WTC11 (cell line): ENCODE measurements around the gene ATXN7. TPM values are rescaled to one million over a fixed set of nuclear protein-coding genes. Genes with fewer than 3 reads are reported as not detected.
A peak's percentile ranks its signal among the peaks of the same experiment; 100 is the strongest.

Experiments
- ATAC-seq: fragments of 200-7000 bp; cut with Tn5 transposase; 2 replicates; pipeline ENCODE4 v1.10.0; 2021; ENCODE audit warnings: mild to moderate bottlenecking, moderate library complexity
- CTCF ChIA-PET: fragments of 300-600 bp; sonication (Branson Sonifier 250); formaldehyde crosslinking; loops from one replicate; lab custom pipeline; 2021; ENCODE audit warnings: antibody characterized with exemption; lab: Charles Lee
- POLR2A ChIA-PET: fragments of 350-600 bp; sonication (Branson Sonifier 250); formaldehyde crosslinking; loops from one replicate; lab custom pipeline; 2021; ENCODE audit warnings: antibody characterized with exemption; lab: Charles Lee
- DNase-seq: peaks from one replicate; pipeline ENCODE4 v3.0.0; 2021; ENCODE audit warnings: low spot score
- H3K27ac Mint-ChIP-seq: 2 replicates; pipeline ENCODE4 v1.8.0; 2021; ENCODE audit warnings: mixed read lengths
- H3K27me3 Mint-ChIP-seq: 2 replicates; pipeline ENCODE4 v1.8.0; 2021; ENCODE audit warnings: low read depth, mild to moderate bottlenecking, moderate library complexity, mixed read lengths
- H3K36me3 Mint-ChIP-seq: 2 replicates; pipeline ENCODE4 v1.8.0; 2021; ENCODE audit warnings: mixed read lengths
- H3K4me1 Mint-ChIP-seq: 2 replicates; pipeline ENCODE4 v1.8.0; 2022; ENCODE audit warnings: mixed read lengths
- H3K4me3 Mint-ChIP-seq: 2 replicates; pipeline ENCODE4 v1.8.0; 2021; ENCODE audit warnings: mild to moderate bottlenecking, moderate library complexity, mixed read lengths
- H3K9me3 Mint-ChIP-seq: 2 replicates; pipeline ENCODE4 v1.8.0; 2021; ENCODE audit warnings: mixed read lengths
- E2F5 ChIP-seq: sonication (generic); formaldehyde crosslinking; IDR thresholded peaks from 2 replicates; pipeline ENCODE4 v1.8.1; 2022; ENCODE audit warnings: mild to moderate bottlenecking, moderate library complexity, missing genetic modification reagents
- FOXJ3 ChIP-seq: sonication (generic); formaldehyde crosslinking; IDR thresholded peaks from 2 replicates; pipeline ENCODE4 v1.9.0; 2021; ENCODE audit warnings: missing genetic modification reagents, mild to moderate bottlenecking, borderline replicate concordance
- HMGA2 ChIP-seq: fragments of 250-450 bp; sonication (Bioruptor Pico); IDR thresholded peaks from 2 replicates; pipeline ENCODE4 v1.4.0; 2021; ENCODE audit warnings: mild to moderate bottlenecking, moderate library complexity
- MXD4 ChIP-seq: fragments of 250-450 bp; sonication (Bioruptor Pico); IDR thresholded peaks from 2 replicates; pipeline ENCODE4 v1.8.0; 2021; ENCODE audit warnings: mild to moderate bottlenecking, moderate library complexity, borderline replicate concordance
- NFATC4 ChIP-seq: fragments of 250-450 bp; sonication (Bioruptor Pico); IDR thresholded peaks from 2 replicates; pipeline ENCODE4 v1.9.0; 2021; ENCODE audit warnings: mild to moderate bottlenecking
- NR2C2 ChIP-seq: sonication (generic); formaldehyde crosslinking; IDR thresholded peaks from 2 replicates; pipeline ENCODE4 v1.8.0; 2022; ENCODE audit warnings: mild to moderate bottlenecking, missing genetic modification reagents
- SMAD4 ChIP-seq: sonication (generic); formaldehyde crosslinking; IDR thresholded peaks from 2 replicates; pipeline ENCODE4 v1.8.0; 2022; ENCODE audit warnings: mild to moderate bottlenecking, missing genetic modification reagents
- USF2 ChIP-seq: sonication (generic); formaldehyde crosslinking; IDR thresholded peaks from 2 replicates; pipeline ENCODE4 v1.8.1; 2023; ENCODE audit warnings: mild to moderate bottlenecking, missing genetic modification reagents, moderate library complexity
- ZNF121 ChIP-seq: sonication (generic); formaldehyde crosslinking; IDR thresholded peaks from 2 replicates; pipeline ENCODE4 v1.8.0; 2023; ENCODE audit warnings: missing genetic modification reagents
- ZNF532 ChIP-seq: fragments of 250-450 bp; sonication (Bioruptor Pico); IDR thresholded peaks from 2 replicates; pipeline ENCODE4 v1.9.0; 2021; ENCODE audit warnings: mild to moderate bottlenecking, borderline replicate concordance
- ZSCAN18 ChIP-seq: fragments of 250-450 bp; sonication (Bioruptor Pico); IDR thresholded peaks from 2 replicates; pipeline ENCODE4 v2.1.2; 2022; ENCODE audit warnings: mild to moderate bottlenecking, moderate library complexity
- total RNA-seq: library from RNA; stranded (reverse); gene quantifications from 3 replicates; pipeline ENCODE4 v1.2.3, GENCODE V29; 2021
- TF ChIP-seq, protein P1 (sequence below): fragments of 200-600 bp; IDR thresholded peaks from 2 replicates; pipeline ENCODE4 v1.8.0; 2022; ENCODE audit warnings: antibody characterized with exemption
- TF ChIP-seq, protein P2 (sequence below): sonication (generic); formaldehyde crosslinking; IDR thresholded peaks from 2 replicates; pipeline ENCODE4 v1.8.1; 2022; ENCODE audit warnings: mild to moderate bottlenecking, missing genetic modification reagents, moderate library complexity, borderline replicate concordance

Gene ATXN7
- total RNA-seq, 1 experiment from 2014 or later = 11.7 TPM

DNA sequence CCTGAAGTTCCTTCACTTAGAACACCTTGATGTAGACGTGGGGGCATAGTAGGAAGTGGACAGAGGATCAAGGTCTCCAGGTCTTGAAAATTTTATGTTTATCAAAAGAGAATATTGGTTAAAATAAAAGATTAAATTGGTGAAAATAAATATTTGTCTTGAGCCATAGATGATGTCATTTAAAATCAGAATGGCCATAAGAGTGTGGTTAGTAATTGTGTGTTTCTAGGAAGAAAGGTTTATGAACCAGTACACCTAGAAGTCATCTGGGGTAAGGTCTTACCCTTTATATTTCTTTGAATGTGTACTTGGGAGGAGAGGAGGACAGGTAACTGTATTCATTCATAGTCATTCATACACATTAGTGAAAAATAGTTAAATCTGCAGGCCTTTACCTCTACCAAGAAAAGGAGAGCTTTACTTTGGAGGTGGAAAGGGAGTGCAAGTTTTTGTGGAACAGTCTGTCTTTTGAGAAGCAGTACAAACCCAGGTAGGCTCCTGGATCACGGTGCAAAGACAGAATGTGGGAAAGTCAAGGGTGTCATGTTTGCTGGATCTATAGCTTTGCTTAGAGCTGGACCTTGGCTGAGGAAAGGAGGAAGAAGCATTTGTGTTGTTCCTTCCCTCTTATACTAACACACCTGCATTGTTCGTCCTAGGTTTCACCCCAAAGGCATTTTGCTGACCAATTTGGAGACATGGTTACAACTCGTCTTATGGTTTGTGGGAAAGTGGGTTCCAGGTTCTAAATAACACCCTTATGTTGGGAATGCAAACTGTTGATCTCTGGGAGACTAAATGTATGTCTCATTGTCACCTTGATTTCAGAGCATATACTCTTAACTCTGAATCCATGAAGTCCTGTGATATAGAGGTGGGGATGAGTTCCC lies 42.3 kb downstream of the ATXN7 start (continued):
- no peak for TF ChIP-seq ZNF532 (CRISPR knock-in tag)
- TF ChIP-seq ZSCAN18 (CRISPR knock-in tag) = no peak
- TF ChIP-seq FOXJ3 = no peak
- TF ChIP-seq NFATC4 = no peak
- no peak for TF ChIP-seq MXD4 (CRISPR knock-in tag)
- TF ChIP-seq, all 79 proteins: peak for 0

GRCh38 chr3:63908081-63908736 lies 44.5 kb downstream of the ATXN7 start:
- TF ChIP-seq NR2C2 (CRISPR knock-in tag) (no peak), SMAD4 (CRISPR knock-in tag) (no peak), USF2 (CRISPR knock-in tag) (no peak)
- TF ChIP-seq, protein P1, sequence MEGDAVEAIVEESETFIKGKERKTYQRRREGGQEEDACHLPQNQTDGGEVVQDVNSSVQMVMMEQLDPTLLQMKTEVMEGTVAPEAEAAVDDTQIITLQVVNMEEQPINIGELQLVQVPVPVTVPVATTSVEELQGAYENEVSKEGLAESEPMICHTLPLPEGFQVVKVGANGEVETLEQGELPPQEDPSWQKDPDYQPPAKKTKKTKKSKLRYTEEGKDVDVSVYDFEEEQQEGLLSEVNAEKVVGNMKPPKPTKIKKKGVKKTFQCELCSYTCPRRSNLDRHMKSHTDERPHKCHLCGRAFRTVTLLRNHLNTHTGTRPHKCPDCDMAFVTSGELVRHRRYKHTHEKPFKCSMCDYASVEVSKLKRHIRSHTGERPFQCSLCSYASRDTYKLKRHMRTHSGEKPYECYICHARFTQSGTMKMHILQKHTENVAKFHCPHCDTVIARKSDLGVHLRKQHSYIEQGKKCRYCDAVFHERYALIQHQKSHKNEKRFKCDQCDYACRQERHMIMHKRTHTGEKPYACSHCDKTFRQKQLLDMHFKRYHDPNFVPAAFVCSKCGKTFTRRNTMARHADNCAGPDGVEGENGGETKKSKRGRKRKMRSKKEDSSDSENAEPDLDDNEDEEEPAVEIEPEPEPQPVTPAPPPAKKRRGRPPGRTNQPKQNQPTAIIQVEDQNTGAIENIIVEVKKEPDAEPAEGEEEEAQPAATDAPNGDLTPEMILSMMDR = no peak
- no peaks in the 10 kb centered on the region for H3K36me3 Mint-ChIP-seq
- H3K27me3 Mint-ChIP-seq = no peaks in the 10 kb centered on the region
- no peak for DNase-seq
- H3K4me1 Mint-ChIP-seq = peaks cover 33% of the 10 kb centered on the region
- H3K27ac Mint-ChIP-seq = peak overlapping the region; percentile 3; the same call in 1 of the 2 replicates
- ATAC-seq = peak; percentile 9; the same call in 1 of the 2 replicates
- ChIA-PET POLR2A (no interaction called here), CTCF (interaction anchor here (1.3 to 1.7 kb wide), 2 partner anchors 13 to 85 kb away, joined by 3 to 5 read pairs; no protein-coding TSS in a partner anchor)
- H3K9me3 Mint-ChIP-seq = no peaks in the 10 kb centered on the region
- no peak overlapping the region for H3K4me3 Mint-ChIP-seq

DNA sequence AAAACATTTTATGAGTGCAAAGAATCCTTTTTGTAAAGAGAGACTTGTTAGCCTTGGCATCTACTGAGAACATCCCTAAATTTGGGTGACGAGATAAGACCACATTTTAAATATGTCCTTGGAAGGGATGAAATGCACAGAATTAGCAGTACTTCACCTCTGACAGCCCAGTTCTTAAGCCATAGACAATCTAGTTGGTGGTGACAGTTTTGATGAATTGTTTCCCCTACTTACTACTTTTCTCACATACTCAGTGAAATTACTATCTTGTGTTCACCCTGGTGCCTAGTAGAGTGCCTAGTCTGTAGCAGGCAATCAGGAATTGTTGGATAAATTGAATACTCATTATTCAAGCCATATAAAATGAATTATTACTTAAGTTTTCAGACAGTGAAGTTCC lies 45.1 kb downstream of the ATXN7 start:
- no peak overlapping the region for H3K27ac Mint-ChIP-seq
- peaks cover 38% of the 10 kb centered on the region for H3K4me1 Mint-ChIP-seq
- TF ChIP-seq HMGA2 (CRISPR knock-in tag) (no peak), FOXJ3 (no peak), E2F5 (CRISPR knock-in tag) (no peak), ZNF121 (no peak)
- TF ChIP-seq, protein P2, sequence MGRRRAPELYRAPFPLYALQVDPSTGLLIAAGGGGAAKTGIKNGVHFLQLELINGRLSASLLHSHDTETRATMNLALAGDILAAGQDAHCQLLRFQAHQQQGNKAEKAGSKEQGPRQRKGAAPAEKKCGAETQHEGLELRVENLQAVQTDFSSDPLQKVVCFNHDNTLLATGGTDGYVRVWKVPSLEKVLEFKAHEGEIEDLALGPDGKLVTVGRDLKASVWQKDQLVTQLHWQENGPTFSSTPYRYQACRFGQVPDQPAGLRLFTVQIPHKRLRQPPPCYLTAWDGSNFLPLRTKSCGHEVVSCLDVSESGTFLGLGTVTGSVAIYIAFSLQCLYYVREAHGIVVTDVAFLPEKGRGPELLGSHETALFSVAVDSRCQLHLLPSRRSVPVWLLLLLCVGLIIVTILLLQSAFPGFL (CRISPR knock-in tag) = no peak

More for the DNA sequence above, 45.1 kb downstream of the ATXN7 start:
- ChIA-PET POLR2A (no interaction called here), CTCF (no interaction called here)
- Mint-ChIP-seq H3K9me3 (no peaks in the 10 kb centered on the region), H3K4me3 (no peak overlapping the region), H3K36me3 (no peaks in the 10 kb centered on the region), H3K27me3 (no peaks in the 10 kb centered on the region)
- ATAC-seq (no peak), DNase-seq (no peak)
